Neural cell (in vitro differentiated cells): ENCODE results near the gene ACY1. TPM values are rescaled to one million over a fixed set of nuclear protein-coding genes. Genes with fewer than 3 reads are reported as not detected.
A peak's percentile ranks its signal among the peaks of the same experiment; 100 is the strongest.

Experiments
- H2AFZ ChIP-seq: fragments of 200-600, 300-800 bp; sonication (generic), shearing (Covaris generic); 2 replicates; pipeline ENCODE4 v1.6.0; 2014; ENCODE audit warnings: low read depth, mild to moderate bottlenecking, antibody characterized with exemption, low read length, moderate library complexity
- H3F3A ChIP-seq: fragments of 200-600 bp; shearing (Covaris generic); 2 replicates; pipeline ENCODE4 v1.6.1; 2016; ENCODE audit warnings: mild to moderate bottlenecking, moderate library complexity, mixed read lengths, antibody characterized with exemption, low read length; ENCODE audit not compliant: insufficient read depth, poor library complexity, severe bottlenecking
- H3K27ac ChIP-seq: fragments of 200-600, 300-800 bp; sonication (generic), shearing (Covaris generic); 2 replicates; pipeline ENCODE4 v1.5.1; 2014; ENCODE audit warnings: mild to moderate bottlenecking, low read length, moderate library complexity
- H3K27me3 ChIP-seq: fragments of 300-800, 200-600 bp; sonication (generic), shearing (Covaris generic); 2 replicates; pipeline ENCODE4 v1.6.0; 2014; ENCODE audit warnings: mild to moderate bottlenecking, low read depth, low read length, moderate library complexity; ENCODE audit not compliant: insufficient read depth
- H3K36me3 ChIP-seq: fragments of 300-800, 200-600 bp; sonication (generic), shearing (Covaris generic); 2 replicates; pipeline ENCODE4 v1.5.1; 2014; ENCODE audit warnings: mild to moderate bottlenecking, antibody characterized with exemption, low read length, moderate library complexity; ENCODE audit not compliant: insufficient read depth
- H3K4me2 ChIP-seq: fragments of 300-800, 200-600 bp; sonication (generic), shearing (Covaris generic); 2 replicates; pipeline ENCODE4 v1.6.0; 2014; ENCODE audit warnings: mild to moderate bottlenecking, low read length
- H3K4me3 ChIP-seq: fragments of 300-800, 200-600 bp; sonication (generic), shearing (Covaris generic); 2 replicates; pipeline ENCODE4 v1.5.1; 2014; ENCODE audit warnings: mild to moderate bottlenecking, low read length, moderate library complexity
- H3K79me2 ChIP-seq: fragments of 200-600 bp; shearing (Covaris generic); replicated peaks from 2 replicates; pipeline ENCODE4 v1.6.0; 2014; ENCODE audit warnings: mild to moderate bottlenecking, low read length, moderate library complexity; ENCODE audit not compliant: insufficient read depth
- H3K9ac ChIP-seq: fragments of 300-800, 200-600 bp; sonication (generic), shearing (Covaris generic); 2 replicates; pipeline ENCODE4 v1.6.1; 2016; ENCODE audit warnings: mild to moderate bottlenecking, low read length, mixed read lengths
- H3K9me2 ChIP-seq: fragments of 200-600 bp; shearing (Covaris generic); 2 replicates; pipeline ENCODE4 v1.6.1; 2016; ENCODE audit warnings: mild to moderate bottlenecking, low read length, mixed read lengths; ENCODE audit not compliant: insufficient read depth
- H3K9me3 ChIP-seq: fragments of 200-600, 300-800 bp; sonication (generic), shearing (Covaris generic); 2 replicates; pipeline ENCODE4 v1.6.1; 2016; ENCODE audit warnings: mild to moderate bottlenecking, mixed run types, low read length, moderate library complexity, mixed read lengths
- H4K20me1 ChIP-seq: fragments of 200-600 bp; shearing (Covaris generic); 2 replicates; pipeline ENCODE4 v1.6.1; 2016; ENCODE audit warnings: mild to moderate bottlenecking, mixed run types; ENCODE audit not compliant: insufficient read depth
- EP300 ChIP-seq: fragments of 450-650 bp; conservative IDR thresholded peaks from 2 replicates; pipeline ENCODE4 v1.6.1; 2014; ENCODE audit warnings: antibody characterized with exemption, mild to moderate bottlenecking, moderate library complexity; ENCODE audit not compliant: poor library complexity, severe bottlenecking
- EZH2 ChIP-seq: fragments of 200-600, 300-800 bp; shearing (Covaris generic), sonication (generic); IDR thresholded peaks from 2 replicates; pipeline ENCODE4 v1.6.1; 2014; ENCODE audit warnings: antibody characterized with exemption, low read length, borderline replicate concordance, mild to moderate bottlenecking; ENCODE audit not compliant: insufficient read depth, poor library complexity, severe bottlenecking
- MXI1 ChIP-seq: fragments of 450-650 bp; conservative IDR thresholded peaks from 2 replicates; pipeline ENCODE4 v1.6.1; 2014; ENCODE audit warnings: antibody characterized with exemption, mild to moderate bottlenecking; ENCODE audit not compliant: poor library complexity, severe bottlenecking
- POLR2AphosphoS5 ChIP-seq: IDR thresholded peaks from 2 replicates; pipeline ENCODE4 v1.6.1; 2012
- RAD21 ChIP-seq: fragments of 450-650 bp; conservative IDR thresholded peaks from 2 replicates; pipeline ENCODE4 v1.6.1; 2014; ENCODE audit warnings: antibody characterized with exemption, mild to moderate bottlenecking, moderate library complexity
- SMC3 ChIP-seq: fragments of 450-650 bp; conservative IDR thresholded peaks from 2 replicates; pipeline ENCODE4 v1.6.1; 2014; ENCODE audit warnings: antibody characterized with exemption, mild to moderate bottlenecking, moderate library complexity; ENCODE audit not compliant: poor library complexity
- TAF1 ChIP-seq: IDR thresholded peaks from 2 replicates; pipeline ENCODE4 v1.6.1; 2012; ENCODE audit warnings: low read depth
- polyA plus RNA-seq: library from polyadenylated mRNA; depleted of rRNA; stranded (reverse); fragments of >200 nt; gene quantifications from 2 replicates; pipeline ENCODE4 v1.2.3, GENCODE V29; 2014
- TF ChIP-seq, protein P1 (sequence below): IDR thresholded peaks from 2 replicates; pipeline ENCODE4 v1.6.1; 2012; ENCODE audit warnings: borderline replicate concordance
- TF ChIP-seq, protein P2 (sequence below): fragments of 450-650 bp; IDR thresholded peaks from 2 replicates; pipeline ENCODE4 v1.5.1; 2014; ENCODE audit warnings: antibody characterized with exemption, mild to moderate bottlenecking, moderate library complexity; ENCODE audit not compliant: poor library complexity, severe bottlenecking

The ACY1 gene
- polyA plus RNA-seq, 1 donor from 2014 or later = 14.4 TPM

DNA sequence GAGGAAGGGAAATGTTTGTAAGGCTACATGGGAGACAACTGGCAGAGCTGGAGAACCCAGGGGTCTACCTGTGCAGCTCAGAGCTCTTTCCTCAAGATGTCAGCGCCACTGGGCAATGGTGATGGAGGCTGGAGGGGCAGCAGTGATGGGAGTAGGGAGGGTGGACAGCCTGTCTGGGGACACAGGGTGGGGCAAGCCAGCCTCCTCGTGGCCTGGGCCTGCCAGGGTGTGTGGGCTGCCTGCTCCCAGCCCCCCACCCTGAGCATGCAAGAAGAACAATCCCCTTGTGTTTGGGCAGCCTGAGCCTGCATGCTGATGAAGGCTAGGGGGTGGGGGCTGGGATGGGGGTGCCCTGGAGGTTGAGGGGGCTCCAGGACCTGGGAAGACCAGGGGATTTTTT is 17.3 kb upstream of the ACY1 start:
- Histone ChIP-seq H3K9ac (peak overlapping the region; percentile 87), H3K79me2 (peaks cover 31% of the 10 kb centered on the region), H3F3A (no peaks in the 10 kb centered on the region), H3K9me2 (no peaks in the 10 kb centered on the region), H3K36me3 (no peaks in the 10 kb centered on the region), H3K27ac (peak overlapping the region; percentile 67), H3K4me3 (peak overlapping the region; percentile 74), H3K27me3 (no peaks in the 10 kb centered on the region), H3K4me2 (peak overlapping the region; percentile 94), H4K20me1 (no peaks in the 10 kb centered on the region), H3K9me3 (no peaks in the 10 kb centered on the region), H2AFZ (no peak overlapping the region)
- TF ChIP-seq EP300 = no peak
- no peak for TF ChIP-seq POLR2AphosphoS5
- no peak for TF ChIP-seq MXI1
- TF ChIP-seq TAF1 = no peak

DNA sequence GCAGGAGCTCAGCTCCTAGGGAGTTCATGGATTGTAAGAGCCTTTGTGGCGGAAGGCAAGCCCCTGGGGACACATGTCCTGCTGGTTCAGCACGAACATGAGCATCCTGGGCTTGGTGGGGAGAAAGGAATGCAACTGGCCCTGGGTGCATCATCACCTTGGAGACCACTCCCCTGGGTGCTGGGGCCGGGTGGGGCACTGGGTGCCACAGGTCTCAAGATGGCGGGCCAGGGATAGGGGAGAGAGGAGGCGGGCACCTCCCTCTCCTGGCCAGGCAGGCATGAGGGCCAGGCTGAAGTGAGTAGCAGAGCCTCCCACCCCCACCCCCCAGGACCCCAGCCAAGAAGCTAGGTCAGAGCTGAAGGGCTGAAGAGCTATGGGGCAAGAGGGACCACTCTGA is 16.8 kb upstream of the ACY1 start:
- peak overlapping the region; percentile 74 for H3K4me3 ChIP-seq
- H3K9ac ChIP-seq = peak overlapping the region; percentile 87
- no peaks in the 10 kb centered on the region for H3K36me3 ChIP-seq
- H3K27me3 ChIP-seq = no peaks in the 10 kb centered on the region
- no peaks in the 10 kb centered on the region for H3K9me2 ChIP-seq
- peak overlapping the region; percentile 67 for H3K27ac ChIP-seq
- no peaks in the 10 kb centered on the region for H3F3A ChIP-seq
- no peaks in the 10 kb centered on the region for H3K9me3 ChIP-seq
- H3K4me2 ChIP-seq = peak overlapping the region; percentile 94
- TF ChIP-seq, protein P1, sequence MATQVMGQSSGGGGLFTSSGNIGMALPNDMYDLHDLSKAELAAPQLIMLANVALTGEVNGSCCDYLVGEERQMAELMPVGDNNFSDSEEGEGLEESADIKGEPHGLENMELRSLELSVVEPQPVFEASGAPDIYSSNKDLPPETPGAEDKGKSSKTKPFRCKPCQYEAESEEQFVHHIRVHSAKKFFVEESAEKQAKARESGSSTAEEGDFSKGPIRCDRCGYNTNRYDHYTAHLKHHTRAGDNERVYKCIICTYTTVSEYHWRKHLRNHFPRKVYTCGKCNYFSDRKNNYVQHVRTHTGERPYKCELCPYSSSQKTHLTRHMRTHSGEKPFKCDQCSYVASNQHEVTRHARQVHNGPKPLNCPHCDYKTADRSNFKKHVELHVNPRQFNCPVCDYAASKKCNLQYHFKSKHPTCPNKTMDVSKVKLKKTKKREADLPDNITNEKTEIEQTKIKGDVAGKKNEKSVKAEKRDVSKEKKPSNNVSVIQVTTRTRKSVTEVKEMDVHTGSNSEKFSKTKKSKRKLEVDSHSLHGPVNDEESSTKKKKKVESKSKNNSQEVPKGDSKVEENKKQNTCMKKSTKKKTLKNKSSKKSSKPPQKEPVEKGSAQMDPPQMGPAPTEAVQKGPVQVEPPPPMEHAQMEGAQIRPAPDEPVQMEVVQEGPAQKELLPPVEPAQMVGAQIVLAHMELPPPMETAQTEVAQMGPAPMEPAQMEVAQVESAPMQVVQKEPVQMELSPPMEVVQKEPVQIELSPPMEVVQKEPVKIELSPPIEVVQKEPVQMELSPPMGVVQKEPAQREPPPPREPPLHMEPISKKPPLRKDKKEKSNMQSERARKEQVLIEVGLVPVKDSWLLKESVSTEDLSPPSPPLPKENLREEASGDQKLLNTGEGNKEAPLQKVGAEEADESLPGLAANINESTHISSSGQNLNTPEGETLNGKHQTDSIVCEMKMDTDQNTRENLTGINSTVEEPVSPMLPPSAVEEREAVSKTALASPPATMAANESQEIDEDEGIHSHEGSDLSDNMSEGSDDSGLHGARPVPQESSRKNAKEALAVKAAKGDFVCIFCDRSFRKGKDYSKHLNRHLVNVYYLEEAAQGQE = no peak
- no peak for TF ChIP-seq POLR2AphosphoS5
- no peak for TF ChIP-seq EZH2
- no peak for TF ChIP-seq MXI1
- no peak for TF ChIP-seq TAF1
- TF ChIP-seq SMC3 = no peak
- TF ChIP-seq, protein P2, sequence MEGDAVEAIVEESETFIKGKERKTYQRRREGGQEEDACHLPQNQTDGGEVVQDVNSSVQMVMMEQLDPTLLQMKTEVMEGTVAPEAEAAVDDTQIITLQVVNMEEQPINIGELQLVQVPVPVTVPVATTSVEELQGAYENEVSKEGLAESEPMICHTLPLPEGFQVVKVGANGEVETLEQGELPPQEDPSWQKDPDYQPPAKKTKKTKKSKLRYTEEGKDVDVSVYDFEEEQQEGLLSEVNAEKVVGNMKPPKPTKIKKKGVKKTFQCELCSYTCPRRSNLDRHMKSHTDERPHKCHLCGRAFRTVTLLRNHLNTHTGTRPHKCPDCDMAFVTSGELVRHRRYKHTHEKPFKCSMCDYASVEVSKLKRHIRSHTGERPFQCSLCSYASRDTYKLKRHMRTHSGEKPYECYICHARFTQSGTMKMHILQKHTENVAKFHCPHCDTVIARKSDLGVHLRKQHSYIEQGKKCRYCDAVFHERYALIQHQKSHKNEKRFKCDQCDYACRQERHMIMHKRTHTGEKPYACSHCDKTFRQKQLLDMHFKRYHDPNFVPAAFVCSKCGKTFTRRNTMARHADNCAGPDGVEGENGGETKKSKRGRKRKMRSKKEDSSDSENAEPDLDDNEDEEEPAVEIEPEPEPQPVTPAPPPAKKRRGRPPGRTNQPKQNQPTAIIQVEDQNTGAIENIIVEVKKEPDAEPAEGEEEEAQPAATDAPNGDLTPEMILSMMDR = no peak
- no peak for TF ChIP-seq EP300
- no peak for TF ChIP-seq RAD21
- H2AFZ ChIP-seq = peak overlapping the region; percentile 60
- no peaks in the 10 kb centered on the region for H4K20me1 ChIP-seq
- peaks cover 31% of the 10 kb centered on the region for H3K79me2 ChIP-seq
